ENCODE results near the gene TMCC1.

DNA sequence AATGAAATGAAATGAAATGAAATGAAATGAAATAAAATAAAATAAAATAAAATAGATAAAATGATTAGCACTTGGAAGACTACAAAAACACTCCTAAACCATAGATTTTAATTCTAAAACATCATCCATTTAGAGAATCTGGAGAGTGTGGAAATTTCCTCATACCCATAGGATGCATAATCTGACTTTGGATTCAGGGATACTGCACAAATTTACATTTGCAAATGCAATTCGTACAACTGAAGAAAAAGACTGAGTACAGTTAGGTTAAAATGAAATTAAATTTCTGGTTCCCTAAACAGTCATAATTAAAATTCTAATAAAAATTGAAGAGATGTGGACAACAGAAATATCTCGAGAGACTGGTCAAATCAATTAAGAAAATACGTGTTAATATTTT, 122.9 kb downstream of the TMCC1 start:
- TF ChIP-seq, protein P1, sequence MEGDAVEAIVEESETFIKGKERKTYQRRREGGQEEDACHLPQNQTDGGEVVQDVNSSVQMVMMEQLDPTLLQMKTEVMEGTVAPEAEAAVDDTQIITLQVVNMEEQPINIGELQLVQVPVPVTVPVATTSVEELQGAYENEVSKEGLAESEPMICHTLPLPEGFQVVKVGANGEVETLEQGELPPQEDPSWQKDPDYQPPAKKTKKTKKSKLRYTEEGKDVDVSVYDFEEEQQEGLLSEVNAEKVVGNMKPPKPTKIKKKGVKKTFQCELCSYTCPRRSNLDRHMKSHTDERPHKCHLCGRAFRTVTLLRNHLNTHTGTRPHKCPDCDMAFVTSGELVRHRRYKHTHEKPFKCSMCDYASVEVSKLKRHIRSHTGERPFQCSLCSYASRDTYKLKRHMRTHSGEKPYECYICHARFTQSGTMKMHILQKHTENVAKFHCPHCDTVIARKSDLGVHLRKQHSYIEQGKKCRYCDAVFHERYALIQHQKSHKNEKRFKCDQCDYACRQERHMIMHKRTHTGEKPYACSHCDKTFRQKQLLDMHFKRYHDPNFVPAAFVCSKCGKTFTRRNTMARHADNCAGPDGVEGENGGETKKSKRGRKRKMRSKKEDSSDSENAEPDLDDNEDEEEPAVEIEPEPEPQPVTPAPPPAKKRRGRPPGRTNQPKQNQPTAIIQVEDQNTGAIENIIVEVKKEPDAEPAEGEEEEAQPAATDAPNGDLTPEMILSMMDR (IDR thresholded peaks at IDR 0.05): no peak
- TF ChIP-seq POLR2A (IDR thresholded peaks at IDR 0.05) (no peak), EP300 (IDR thresholded peaks at IDR 0.05) (no peak), POLR2AphosphoS5 (IDR thresholded peaks at IDR 0.05) (no peak)
